Caki2 (cell line): Measurements from ENCODE around the gene SCYL1. TPM values are rescaled to one million over a fixed set of nuclear protein-coding genes. Genes with fewer than 3 reads are reported as not detected.

Source experiments
- DNase-seq: peaks from one replicate; pipeline ENCODE4 v3.0.0-alpha.2; 2015; ENCODE audit warnings: low read depth
- in situ Hi-C: cut with HindIII; loops from 2 replicates; pipeline ENCODE4 v1.10.0; 2016; ENCODE audit warnings: low sequenced_read_pairs, low pct_unique_long_range_greater_than_20kb, mixed read lengths
- total RNA-seq: library from RNA; depleted of rRNA; stranded (reverse); fragments of >200 nt; shearing (Covaris generic); gene quantifications from 2 replicates; pipeline ENCODE4 v1.2.3, GENCODE V29; 2014; ENCODE audit warnings: low replicate concordance

SCYL1 gene
- total RNA-seq, 1 experiment from 2014 or later: 58.0 TPM

- DNase-seq: no peak
- in situ Hi-C loops: no loop called here
Observed at GRCh38 chr11:65528819-65529350, 4.0 kb downstream of the SCYL1 start.

- in situ Hi-C loops: no loop called here
- no peak for DNase-seq
Observed at GRCh38 chr11:65529475-65530156, 4.7 kb downstream of the SCYL1 start.

GRCh38 chr11:65530157-65530496, 5.2 kb downstream of the SCYL1 start:
- in situ Hi-C loops: no loop called here
- DNase-seq: no peak

GRCh38 chr11:65532388-65533064, 7.6 kb downstream of the SCYL1 start:
- in situ Hi-C loops: no loop called here
- DNase-seq: no peak

GRCh38 chr11:65535102-65535501, 10.2 kb downstream of the SCYL1 start:
- no peak for DNase-seq
- in situ Hi-C loops: no loop called here

- in situ Hi-C loops: no loop called here
- DNase-seq: no peak
Observed at GRCh38 chr11:65536412-65537295, 11.8 kb downstream of the SCYL1 start.

GRCh38 chr11:65537296-65537597, 12.4 kb downstream of the SCYL1 start:
- no peak for DNase-seq
- in situ Hi-C loops: no loop called here

GRCh38 chr11:65537620-65538231, 12.8 kb downstream of the SCYL1 start:
- DNase-seq: no peak
- in situ Hi-C loops: no loop called here

GRCh38 chr11:65538232-65538914, 13.5 kb downstream of the SCYL1 start:
- DNase-seq: no peak
- in situ Hi-C loops: no loop called here

GRCh38 chr11:65538915-65539743, 14.2 kb downstream of the SCYL1 start:
- in situ Hi-C loops: no loop called here
- DNase-seq: no peak

GRCh38 chr11:65539744-65540289, 14.9 kb downstream of the SCYL1 start:
- DNase-seq: no peak
- in situ Hi-C loops: no loop called here

GRCh38 chr11:65540290-65541092, 15.6 kb downstream of the SCYL1 start:
- DNase-seq: peak; percentile 84
- in situ Hi-C loops: no loop called here

GRCh38 chr11:65541093-65541982, 16.5 kb downstream of the SCYL1 start:
- no peak for DNase-seq
- in situ Hi-C loops: no loop called here

GRCh38 chr11:65542738-65543390, 18.0 kb downstream of the SCYL1 start:
- DNase-seq: no peak
- in situ Hi-C loops: no loop called here

GRCh38 chr11:65545853-65546216, 21.0 kb downstream of the SCYL1 start:
- DNase-seq: no peak

More at GRCh38 chr11:65545853-65546216, 21.0 kb downstream of the SCYL1 start:
- in situ Hi-C loops: no loop called here
